Fibroblast of lung (primary cell): Measurements from ENCODE around the gene STXBP5L. TPM values are rescaled to one million over a fixed set of nuclear protein-coding genes. Genes with fewer than 3 reads are reported as not detected.

Experiments used
- DNase-seq, 2 donors: peaks; one replicate each; pipeline versions ENCODE4 v3.0.0 to v3.0.0-alpha.2; 2010; ENCODE audit warnings: low read depth in 2 of 2
- H2AFZ ChIP-seq: 2 replicates; pipeline ENCODE4 v1.5.1; 2012; ENCODE audit warnings: low read length, control low read depth, inconsistent platforms
- H3K27ac ChIP-seq: 2 replicates; pipeline ENCODE4 v1.5.1; 2011; ENCODE audit warnings: low read length, control low read depth; ENCODE audit not compliant: insufficient read depth
- H3K27me3 ChIP-seq: 2 replicates; pipeline ENCODE4 v1.5.1; 2011; ENCODE audit warnings: mild to moderate bottlenecking, low read length; ENCODE audit not compliant: control insufficient read depth, insufficient read depth
- H3K36me3 ChIP-seq: 2 replicates; pipeline ENCODE4 v1.5.1; 2011; ENCODE audit warnings: low read length; ENCODE audit not compliant: control insufficient read depth, insufficient read depth
- H3K4me1 ChIP-seq: 2 replicates; pipeline ENCODE4 v1.5.1; 2011; ENCODE audit warnings: low read length; ENCODE audit not compliant: control insufficient read depth, insufficient read depth; ENCODE audit errors: extremely low read depth
- H3K4me2 ChIP-seq: 2 replicates; pipeline ENCODE4 v1.5.1; 2011; ENCODE audit warnings: low read length, control low read depth; ENCODE audit not compliant: insufficient read depth; ENCODE audit errors: extremely low read depth
- H3K4me3 ChIP-seq, 4 experiments: fragments of 200-600 bp in 1 of 4; sonication (generic) in 1 of 4; replicated peaks in 1 of 4; 2 replicates each; pipeline ENCODE4 v1.5.1; 2011 to 2016; ENCODE audit warnings: low read length in 4 of 4, low read depth in 3 of 4, mild to moderate bottlenecking in 3 of 4, control low read depth in 2 of 4, inconsistent platforms in 1 of 4, mixed read lengths in 1 of 4; ENCODE audit not compliant: insufficient read depth in 1 of 4; ENCODE audit errors: control extremely low read depth in 1 of 4
- H3K79me2 ChIP-seq: 2 replicates; pipeline ENCODE4 v1.5.1; 2012; ENCODE audit warnings: mild to moderate bottlenecking, low read length, inconsistent platforms; ENCODE audit not compliant: control insufficient read depth, insufficient read depth
- H3K9ac ChIP-seq: 2 replicates; pipeline ENCODE4 v1.5.1; 2011; ENCODE audit warnings: mild to moderate bottlenecking, low read length, control low read depth; ENCODE audit not compliant: insufficient read depth
- H3K9me3 ChIP-seq: 2 replicates; pipeline ENCODE4 v1.5.1; 2012; ENCODE audit warnings: low read depth, low read length; ENCODE audit not compliant: control insufficient read depth, insufficient read depth
- H4K20me1 ChIP-seq: 2 replicates; pipeline ENCODE4 v1.5.1; 2011; ENCODE audit warnings: low read length; ENCODE audit not compliant: control insufficient read depth, insufficient read depth; ENCODE audit errors: extremely low read depth
- CTCF ChIP-seq, 2 donors: IDR thresholded peaks in 1 of 2; conservative IDR thresholded peaks in 1 of 2; 1 replicate in 1 of 2; 2 replicates in 1 of 2; pipeline ENCODE4 v1.5.1; 2011 to 2012; ENCODE audit warnings: low read length in 2 of 2, control low read depth in 1 of 2, inconsistent platforms in 1 of 2, low read depth in 1 of 2, mild to moderate bottlenecking in 1 of 2
- EZH2 ChIP-seq: IDR thresholded peaks from 2 replicates; pipeline ENCODE4 v1.5.1; 2012; ENCODE audit warnings: low read length, control low read depth, mild to moderate bottlenecking; ENCODE audit errors: missing control alignments
- polyA plus RNA-seq, 2 donors: library from polyadenylated mRNA; depleted of rRNA in 1 of 2; stranded (reverse) in 1 of 2; unstranded in 1 of 2; fragments of >200 nt; gene quantifications; 2 replicates each; pipeline ENCODE4 v1.2.1, GENCODE V29; 2011 to 2012; ENCODE audit warnings: missing spikeins in 1 of 2
- total RNA-seq: library from RNA; depleted of rRNA; stranded (reverse); fragments of >200 nt; gene quantifications from 2 replicates; pipeline ENCODE4 v1.2.1, GENCODE V29; 2014

Gene STXBP5L
- total and polyA plus RNA-seq, 2 donors (not counting 1 experiment from before 2014, with no cell fraction given): not detected

- Histone ChIP-seq H2AFZ (no peak overlapping the region), H4K20me1 (no peaks in the 10 kb centered on the region), H3K79me2 (no peaks in the 10 kb centered on the region), H3K4me1 (no peaks in the 10 kb centered on the region), H3K27me3 (no peaks in the 10 kb centered on the region), H3K4me3 (no peak overlapping the region), H3K27ac (no peak overlapping the region), H3K9ac (no peak overlapping the region), H3K9me3 (no peaks in the 10 kb centered on the region), H3K36me3 (no peaks in the 10 kb centered on the region), H3K4me2 (no peak overlapping the region)
- TF ChIP-seq CTCF (conservative IDR thresholded peaks at IDR 0.05 in 1 of 2, IDR thresholded peaks at IDR 0.05 in 1 of 2; ENCODE audit: low read depth in 1 of 2, low read length in 2 of 2) (no peak), EZH2 (no peak)
- DNase-seq: peak in 1 of 2 donors; percentile 12
Observed at GRCh38 chr3:121152573-121152972, 244.6 kb downstream of the STXBP5L start.

GRCh38 chr3:121153851-121154250 lies 245.8 kb downstream of the STXBP5L start:
- Histone ChIP-seq H3K4me2 (no peak overlapping the region), H3K4me1 (no peaks in the 10 kb centered on the region), H2AFZ (no peak overlapping the region), H3K79me2 (no peaks in the 10 kb centered on the region), H3K27me3 (no peaks in the 10 kb centered on the region), H3K36me3 (no peaks in the 10 kb centered on the region), H3K9me3 (no peaks in the 10 kb centered on the region), H3K9ac (no peak overlapping the region), H4K20me1 (no peaks in the 10 kb centered on the region), H3K4me3 (no peak overlapping the region), H3K27ac (no peak overlapping the region)
- TF ChIP-seq CTCF (conservative IDR thresholded peaks at IDR 0.05 in 1 of 2, IDR thresholded peaks at IDR 0.05 in 1 of 2; ENCODE audit: low read depth in 1 of 2, low read length in 2 of 2): no peak
- TF ChIP-seq EZH2: no peak
- DNase-seq: no peak

GRCh38 chr3:121155028-121155427 lies 247.0 kb downstream of the STXBP5L start:
- DNase-seq: peak in 1 of 2 donors; percentile 21
- no peak overlapping the region for H3K4me2 ChIP-seq
- no peak overlapping the region for H2AFZ ChIP-seq
- no peak overlapping the region for H3K4me3 ChIP-seq
- H3K9me3 ChIP-seq: no peaks in the 10 kb centered on the region
- no peaks in the 10 kb centered on the region for H3K79me2 ChIP-seq
- no peaks in the 10 kb centered on the region for H3K36me3 ChIP-seq
- H4K20me1 ChIP-seq: no peaks in the 10 kb centered on the region
- TF ChIP-seq CTCF (conservative IDR thresholded peaks at IDR 0.05 in 1 of 2, IDR thresholded peaks at IDR 0.05 in 1 of 2; ENCODE audit: low read depth in 1 of 2, low read length in 2 of 2): no peak
- TF ChIP-seq EZH2: no peak
- H3K9ac ChIP-seq: no peak overlapping the region
- H3K4me1 ChIP-seq: no peaks in the 10 kb centered on the region
- H3K27ac ChIP-seq: no peak overlapping the region
- no peaks in the 10 kb centered on the region for H3K27me3 ChIP-seq
